K562 (cell line): ENCODE data around the gene GGT5.

Source experiments
- ELK1 ChIP-seq: sonication (generic); formaldehyde crosslinking; IDR thresholded peaks from 2 replicates; pipeline ENCODE4 v1.8.1; 2022; ENCODE audit warnings: missing genetic modification reagents
- FOXK1 ChIP-seq: sonication (generic); formaldehyde crosslinking; IDR thresholded peaks from 2 replicates; pipeline ENCODE4 v1.8.0; 2022; ENCODE audit warnings: missing genetic modification reagents, mild to moderate bottlenecking, borderline replicate concordance
- KDM1A ChIP-seq, 2 experiments: fragments of 450-650 bp; IDR thresholded peaks; 2 replicates each; pipeline ENCODE4 v1.6.1; 2016; ENCODE audit warnings: mild to moderate bottlenecking in 2 of 2
- KDM4B ChIP-seq, 2 experiments: fragments of 450-650 bp in 1 of 2; sonication (generic) in 1 of 2; IDR thresholded peaks; 2 replicates each; pipeline ENCODE4 v1.6.1; 2016 to 2017; ENCODE audit warnings: borderline replicate concordance in 2 of 2, antibody characterized with exemption in 1 of 2, low read depth in 1 of 2, mild to moderate bottlenecking in 1 of 2
- NCOR1 ChIP-seq: fragments of 450-650 bp; IDR thresholded peaks from 2 replicates; pipeline ENCODE4 v1.6.1; 2016; ENCODE audit warnings: mild to moderate bottlenecking, moderate library complexity
- PATZ1 ChIP-seq: fragments of 250-450 bp; sonication (Bioruptor Pico); IDR thresholded peaks from 2 replicates; pipeline ENCODE4 v1.5.0; 2020; ENCODE audit warnings: mild to moderate bottlenecking, borderline replicate concordance
- REST ChIP-seq, 2 experiments: fragments of 450-650 bp; formaldehyde crosslinking in 1 of 2; IDR thresholded peaks; 2 replicates each; pipeline versions ENCODE4 v1.4.0 to v1.6.1; 2014 to 2020; ENCODE audit warnings: mild to moderate bottlenecking in 2 of 2, borderline replicate concordance in 1 of 2, low read depth in 1 of 2
- TCFL5 ChIP-seq: fragments of 250-450 bp; sonication (Bioruptor Pico); conservative IDR thresholded peaks from 2 replicates; pipeline ENCODE4 v1.6.1; 2021; ENCODE audit warnings: mild to moderate bottlenecking, moderate library complexity, matching md5 sums
- ZBTB7A ChIP-seq: IDR thresholded peaks from 2 replicates; pipeline ENCODE4 v1.6.1; 2011; ENCODE audit warnings: low read depth, mild to moderate bottlenecking, low read length, moderate library complexity, borderline replicate concordance; ENCODE audit not compliant: control insufficient read depth
- ZNF232 ChIP-seq: sonication (generic); formaldehyde crosslinking; IDR thresholded peaks from 2 replicates; pipeline ENCODE4 v1.8.0; 2022; ENCODE audit warnings: mild to moderate bottlenecking, missing genetic modification reagents
- ZNF695 ChIP-seq: fragments of 450-650 bp; formaldehyde crosslinking; IDR thresholded peaks from 2 replicates; pipeline ENCODE4 v1.4.0; 2020; ENCODE audit warnings: mild to moderate bottlenecking, moderate library complexity

GRCh38 chr22:24290459-24290858, 45.6 kb upstream of the GGT5 start:
- no peak for TF ChIP-seq PATZ1
- no peak for TF ChIP-seq ZBTB7A
- TF ChIP-seq TCFL5 (CRISPR knock-in tag) = no peak
- no peak for TF ChIP-seq ELK1 (CRISPR knock-in tag)
- TF ChIP-seq REST (IDR thresholded peaks at IDR 0.05; ENCODE audit: borderline replicate concordance) = no peak
- no peak for TF ChIP-seq REST (CRISPR knock-in tag; IDR thresholded peaks at IDR 0.05; ENCODE audit: low read depth)
- TF ChIP-seq ZNF232 (CRISPR knock-in tag) = no peak
- no peak for TF ChIP-seq KDM4B (IDR thresholded peaks at IDR 0.05; ENCODE audit: borderline replicate concordance in 2 of 2, low read depth in 1 of 2)
- TF ChIP-seq KDM1A (IDR thresholded peaks at IDR 0.05) = no peak
- TF ChIP-seq FOXK1 (CRISPR knock-in tag) = no peak
- TF ChIP-seq NCOR1 = no peak
- TF ChIP-seq ZNF695 (CRISPR knock-in tag) = no peak
